Measurements from ENCODE around the gene ARID1B. TPM values are rescaled to one million over a fixed set of nuclear protein-coding genes. Genes with fewer than 3 reads are reported as not detected.

The ARID1B gene
- total RNA-seq, 1 experiment from 2014 or later = 42.8 TPM

- Histone ChIP-seq H4K20me1 (ENCODE audit: insufficient read depth) (no peaks in the 10 kb centered on the region), H3K36me3 (ENCODE audit: low read depth) (no peaks in the 10 kb centered on the region), H3K79me2 (ENCODE audit: low read depth) (no peaks in the 10 kb centered on the region), H3F3A (ENCODE audit: insufficient read depth, low read depth) (peaks cover 16% of the 10 kb centered on the region; the same call in 1 of the 2 replicates), H3K27ac (peak overlapping the region; percentile 64), H3K9me2 (ENCODE audit: insufficient read depth) (no peaks in the 10 kb centered on the region), H3K4me1 (replicated peaks; ENCODE audit: insufficient read depth) (peaks cover 35% of the 10 kb centered on the region), H3K4me3 (no peak overlapping the region), H3K27me3 (ENCODE audit: insufficient read depth, low read depth) (no peaks in the 10 kb centered on the region), H2AFZ (no peak overlapping the region), H3K9me3 (ENCODE audit: insufficient read depth, low read depth) (no peaks in the 10 kb centered on the region), H3K4me2 (peak overlapping the region; percentile 67)
- no TSS peak for BruUV-seq (replicated peaks)
- ChIA-PET POLR2A (ENCODE audit: unreplicated experiment) (no interaction called here), CTCF (no interaction called here)
- DNase-seq = peak; percentile 21 to 82
- intact Hi-C loops (cut with micrococcal nuclease; ENCODE audit: unreplicated experiment) = no loop called here
- TF ChIP-seq EZH2 (IDR thresholded peaks at IDR 0.05; ENCODE audit: low read depth) = no peak
- no peak for TF ChIP-seq CTCF (conservative IDR thresholded peaks at IDR 0.05)
Observed at GRCh38 chr6:157181649-157182048, 404.5 kb downstream of the ARID1B start.

GRCh38 chr6:157182503-157183264, 405.5 kb downstream of the ARID1B start:
- DNase-seq = peak in 1 of 2 experiments; percentile 45
- Histone ChIP-seq H2AFZ (no peak overlapping the region), H3K9me3 (ENCODE audit: insufficient read depth, low read depth) (no peaks in the 10 kb centered on the region), H3K9me2 (ENCODE audit: insufficient read depth) (no peaks in the 10 kb centered on the region), H3K4me3 (no peak overlapping the region), H3K4me2 (no peak overlapping the region), H3K27me3 (ENCODE audit: insufficient read depth, low read depth) (no peaks in the 10 kb centered on the region), H3K27ac (no peak overlapping the region), H4K20me1 (ENCODE audit: insufficient read depth) (0 out of 2 replicates have a peak, but pooled peaks cover 3% of the 10 kb centered on the region), H3F3A (ENCODE audit: insufficient read depth, low read depth) (peaks cover 20% of the 10 kb centered on the region), H3K4me1 (replicated peaks; ENCODE audit: insufficient read depth) (peaks cover 45% of the 10 kb centered on the region), H3K79me2 (ENCODE audit: low read depth) (no peaks in the 10 kb centered on the region), H3K36me3 (ENCODE audit: low read depth) (no peaks in the 10 kb centered on the region)
- no TSS peak for BruUV-seq (replicated peaks)
- POLR2A ChIA-PET (ENCODE audit: unreplicated experiment) = no interaction called here
- intact Hi-C loops (cut with micrococcal nuclease; ENCODE audit: unreplicated experiment) = no loop called here
- no peak for TF ChIP-seq EZH2 (IDR thresholded peaks at IDR 0.05; ENCODE audit: low read depth)
- no peak for TF ChIP-seq CTCF (conservative IDR thresholded peaks at IDR 0.05)
- CTCF ChIA-PET = no interaction called here

GRCh38 chr6:157184202-157185015, 407.2 kb downstream of the ARID1B start:
- peak in 1 of 2 experiments; percentile 38 for DNase-seq
- CTCF ChIA-PET = no interaction called here
- Histone ChIP-seq H3K9me3 (ENCODE audit: insufficient read depth, low read depth) (no peaks in the 10 kb centered on the region), H3K4me1 (replicated peaks; ENCODE audit: insufficient read depth) (peaks cover 48% of the 10 kb centered on the region), H3K27me3 (ENCODE audit: insufficient read depth, low read depth) (no peaks in the 10 kb centered on the region), H3K79me2 (ENCODE audit: low read depth) (no peaks in the 10 kb centered on the region), H3K4me3 (no peak overlapping the region), H3K36me3 (ENCODE audit: low read depth) (no peaks in the 10 kb centered on the region), H3K27ac (no peak overlapping the region), H3F3A (ENCODE audit: insufficient read depth, low read depth) (peaks cover 20% of the 10 kb centered on the region), H4K20me1 (ENCODE audit: insufficient read depth) (0 out of 2 replicates have a peak, but pooled peaks cover 3% of the 10 kb centered on the region), H2AFZ (no peak overlapping the region), H3K4me2 (no peak overlapping the region), H3K9me2 (ENCODE audit: insufficient read depth) (no peaks in the 10 kb centered on the region)
- no TSS peak for BruUV-seq (replicated peaks)
- TF ChIP-seq EZH2 (IDR thresholded peaks at IDR 0.05; ENCODE audit: low read depth) (no peak), CTCF (conservative IDR thresholded peaks at IDR 0.05) (peak; percentile 72)
- intact Hi-C loops (cut with micrococcal nuclease; ENCODE audit: unreplicated experiment) = loop anchor here (1.0 to 5.0 kb wide), 2 partner anchors 148 to 402 kb away; no protein-coding TSS in a partner anchor
- POLR2A ChIA-PET (ENCODE audit: unreplicated experiment) = interaction anchor here (0.6 kb wide), 1 partner anchor 204 kb away, joined by 11 read pairs; no protein-coding TSS in a partner anchor

Data from PC-9 (cell line).